ENCODE data around the gene MPRIP.
"Not testable (repeated sequence)": the region's sequence is repeated elsewhere in the genome, so short reads cannot be mapped to it uniquely, and the experiment has no call there.

MPRIP gene

GRCh38 chr17:17191961-17192381, 149.7 kb downstream of the MPRIP start:
- DNase-seq: no peak

- not testable (repeated sequence) for DNase-seq
These were observed 153.2 kb downstream of the MPRIP start for GRCh38 chr17:17195466-17195865.

- no peak for DNase-seq
These were observed 154.5 kb downstream of the MPRIP start for GRCh38 chr17:17196776-17197175.

- no peak for DNase-seq
These were observed 156.0 kb downstream of the MPRIP start for GRCh38 chr17:17198281-17198680.

- no peak for DNase-seq
These were observed 158.1 kb downstream of the MPRIP start for GRCh38 chr17:17200311-17200710.

DNA sequence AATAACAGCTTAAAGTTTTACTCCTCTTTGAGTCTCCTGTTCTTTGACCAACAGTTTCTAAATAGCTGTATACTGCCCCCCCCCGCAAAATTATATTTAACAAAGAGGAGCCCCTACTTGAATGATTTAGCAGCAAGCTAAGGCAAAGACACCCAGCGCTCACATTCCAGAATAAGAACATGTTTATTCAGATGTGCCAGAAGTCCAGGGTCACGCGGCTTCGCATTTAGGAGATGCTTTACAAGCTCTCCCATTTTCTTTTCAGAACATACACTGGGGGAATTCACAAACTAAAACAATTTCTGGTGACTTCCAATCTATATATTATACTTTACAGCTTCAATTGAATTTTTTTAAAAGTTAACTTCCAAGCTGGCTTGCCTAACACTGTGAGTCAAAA, 158.6 kb downstream of the MPRIP start:
- DNase-seq: no peak

- DNase-seq: no peak
These were observed 159.0 kb downstream of the MPRIP start for GRCh38 chr17:17201271-17201670.

GRCh38 chr17:17201907-17202306, 159.7 kb downstream of the MPRIP start:
- DNase-seq: no peak

DNA sequence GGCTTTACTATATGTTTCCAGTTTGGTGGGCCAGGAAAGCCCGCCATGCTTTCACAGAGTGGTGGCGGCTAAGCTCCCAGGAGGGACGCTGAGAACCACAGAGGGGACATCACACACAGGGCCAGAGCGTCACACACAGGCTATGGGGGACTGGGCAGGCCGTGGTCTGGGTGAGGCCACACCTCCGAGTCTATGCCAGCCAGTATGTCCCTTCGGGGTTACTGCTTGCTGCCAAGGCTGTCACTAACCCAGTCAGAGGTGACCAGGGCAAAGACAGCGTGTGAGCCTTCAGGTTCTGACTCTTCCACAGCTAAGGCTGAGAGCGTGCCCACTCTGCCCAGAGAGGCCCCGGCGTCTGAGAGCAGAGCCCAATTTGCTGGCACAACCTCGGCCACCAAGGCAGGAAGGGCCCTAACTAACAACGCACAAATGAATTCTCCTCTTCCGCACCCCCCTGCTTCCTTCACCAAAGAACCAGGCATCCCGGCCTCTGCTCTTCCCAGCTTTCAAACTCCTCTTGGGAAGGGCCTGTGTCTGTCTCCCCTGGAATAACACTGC, 161.0 kb downstream of the MPRIP start:
- DNase-seq: no peak

DNA sequence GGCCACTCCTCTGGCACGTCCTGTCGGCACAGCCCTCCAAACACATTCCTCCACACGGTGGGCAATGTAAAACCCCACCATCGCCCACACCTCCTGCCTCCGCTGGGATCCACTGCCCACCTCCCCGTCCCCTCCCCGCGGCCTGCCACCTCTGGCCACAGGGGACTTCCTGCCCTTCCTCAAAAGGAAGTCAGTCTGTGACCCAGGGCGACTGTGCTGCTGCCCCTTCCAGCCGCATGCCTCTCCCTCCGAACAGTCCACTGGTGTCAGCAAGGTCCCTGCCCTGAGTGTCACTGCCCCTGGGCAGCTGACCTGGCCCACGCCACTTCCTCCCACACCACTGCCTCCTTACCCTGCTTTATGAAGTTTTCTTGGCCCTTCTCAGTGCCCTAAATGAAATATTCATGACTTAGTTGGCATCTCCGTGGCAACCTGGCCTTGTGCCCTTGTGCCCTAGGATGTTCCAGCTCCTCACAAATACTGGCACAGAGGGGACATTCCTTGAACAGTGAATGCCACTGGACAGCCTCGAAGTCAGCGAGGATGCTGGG, 161.9 kb downstream of the MPRIP start:
- no peak for DNase-seq

GRCh38 chr17:17204635-17205231, 162.5 kb downstream of the MPRIP start:
- DNase-seq: no peak

DNA sequence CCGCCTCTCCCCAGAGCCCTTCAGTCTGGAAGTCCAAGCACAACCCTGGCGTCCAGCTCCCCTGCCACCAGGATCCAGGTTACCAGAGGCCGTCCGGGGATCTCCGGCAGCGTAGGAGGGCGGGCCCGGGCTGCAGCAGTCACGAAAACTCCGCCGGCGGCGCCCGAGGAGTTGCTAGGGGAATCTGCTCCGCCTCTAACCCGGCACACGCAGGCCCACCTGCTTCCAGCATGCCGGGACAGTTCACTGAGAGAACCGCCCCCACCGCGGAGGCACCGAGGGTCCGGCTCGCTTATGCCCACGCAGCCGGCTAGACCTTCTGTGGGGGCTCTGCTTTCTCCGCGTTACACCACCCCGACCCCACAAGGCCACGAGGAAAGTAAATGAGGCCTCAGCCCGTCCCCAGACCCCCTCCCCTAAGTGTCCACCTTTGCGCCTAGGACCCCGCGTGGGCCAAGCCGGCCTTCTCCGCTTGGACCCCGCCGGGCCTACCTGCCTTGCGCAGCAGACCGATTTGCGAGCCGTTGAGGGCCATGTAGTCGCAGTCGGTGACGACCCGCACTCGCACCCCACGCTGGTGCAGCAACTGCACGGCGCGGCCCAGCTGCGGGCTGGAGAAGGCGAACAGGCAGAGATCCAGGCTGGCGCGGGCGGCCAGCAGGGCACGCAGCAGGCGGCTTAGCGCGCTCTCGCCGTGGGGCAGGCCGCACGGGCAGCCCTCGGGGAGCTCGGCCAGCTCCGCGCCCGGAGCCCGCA, 163.3 kb downstream of the MPRIP start:
- DNase-seq: peak; percentile 0 to 11

DNA sequence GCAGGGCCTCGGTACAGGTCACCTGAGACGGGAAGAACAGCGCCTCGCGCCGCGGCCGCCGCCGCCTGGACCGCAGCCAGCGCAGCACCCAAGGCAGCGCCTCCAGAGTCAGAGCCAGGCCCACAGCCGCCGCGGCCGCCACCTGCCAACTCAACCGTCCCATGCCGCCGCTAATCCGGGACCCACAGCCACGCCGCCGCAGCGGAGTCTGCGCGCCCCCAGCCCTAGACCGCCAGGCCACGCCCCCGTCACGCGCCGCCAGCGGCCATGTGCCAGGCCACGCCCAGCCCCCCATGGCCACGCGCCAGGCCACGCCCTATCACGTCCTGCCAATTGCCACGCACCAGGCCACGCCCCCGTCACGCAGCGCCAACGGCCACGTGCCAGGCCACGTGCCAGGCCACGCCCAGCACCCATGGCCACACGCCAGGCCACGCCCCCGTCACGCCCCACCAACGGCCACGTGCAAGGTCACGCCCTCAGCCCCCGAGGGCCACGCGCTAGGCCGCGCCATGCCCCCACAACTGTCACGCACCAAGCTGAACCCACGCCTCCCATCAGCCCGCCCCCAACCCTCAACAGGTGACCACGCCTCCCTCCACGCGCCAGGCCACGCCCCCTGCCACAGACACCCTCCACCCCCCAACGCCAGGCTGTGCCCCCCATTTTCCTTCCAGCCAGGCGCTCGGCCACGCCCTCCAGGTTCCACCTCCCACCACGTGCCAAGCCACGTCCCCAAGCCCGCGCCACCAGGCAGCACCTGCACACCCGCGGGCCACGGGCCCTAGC, 164.1 kb downstream of the MPRIP start, which contains the start of gene PLD6:
TSS of gene PLD6 (minus strand) at position 210 of the 789 bp plus-strand sequence. CDS start at position 163, 47 bp downstream.
- peak; percentile 3 to 33 for DNase-seq

DNA sequence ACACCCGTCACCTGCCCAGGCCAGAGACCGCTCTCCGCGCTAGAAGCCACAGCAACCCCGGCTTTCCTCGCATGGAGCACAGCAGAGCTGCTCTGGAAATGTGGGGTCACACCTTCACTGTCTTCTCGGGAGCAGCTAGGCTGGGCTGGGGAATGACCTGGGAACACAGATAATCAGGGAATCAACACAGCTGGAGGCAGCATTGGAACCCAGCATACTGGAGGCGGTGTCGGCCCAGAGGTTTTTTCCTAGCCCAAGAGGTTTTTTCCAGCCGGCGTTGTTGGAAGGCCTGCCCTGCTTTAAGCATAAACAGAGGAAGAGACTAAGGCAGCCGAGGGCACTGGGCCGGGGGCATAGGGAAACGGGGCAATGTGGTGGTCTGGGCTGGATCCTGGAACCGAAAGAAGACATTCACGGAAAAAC, 164.7 kb downstream of the MPRIP start:
- DNase-seq: no peak

- DNase-seq: no peak
These were observed 165.7 kb downstream of the MPRIP start for GRCh38 chr17:17207998-17208397.

DNA sequence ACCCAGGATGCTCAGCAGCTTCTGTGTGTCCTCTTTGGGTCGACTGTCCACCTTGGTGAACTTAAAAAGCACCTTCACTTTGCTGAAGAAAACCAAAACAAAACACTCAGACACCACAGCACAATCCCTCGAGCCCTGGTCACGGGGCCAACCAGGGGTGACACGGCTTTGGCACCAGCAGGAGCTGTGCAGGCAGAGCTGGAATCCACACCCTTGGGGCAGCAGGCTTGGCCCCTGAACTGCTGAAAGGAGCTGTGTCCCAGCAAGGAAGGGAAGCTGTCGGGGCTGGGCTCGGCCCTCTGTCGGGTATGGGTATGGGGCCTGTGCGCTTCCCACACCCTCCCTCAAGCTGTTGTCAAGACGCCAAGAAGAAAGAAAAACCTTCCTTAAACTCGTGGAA, 171.5 kb downstream of the MPRIP start:
- DNase-seq: no peak

- no peak for DNase-seq
These were observed 172.6 kb downstream of the MPRIP start for GRCh38 chr17:17214646-17215436.

- DNase-seq: no peak
These were observed 173.3 kb downstream of the MPRIP start for GRCh38 chr17:17215575-17215974.

GRCh38 chr17:17216236-17216635, 174.0 kb downstream of the MPRIP start:
- no peak for DNase-seq

GRCh38 chr17:17216776-17217175, 174.5 kb downstream of the MPRIP start:
- no peak for DNase-seq

- DNase-seq: no peak
These were observed 175.7 kb downstream of the MPRIP start for GRCh38 chr17:17217995-17218394.

DNA sequence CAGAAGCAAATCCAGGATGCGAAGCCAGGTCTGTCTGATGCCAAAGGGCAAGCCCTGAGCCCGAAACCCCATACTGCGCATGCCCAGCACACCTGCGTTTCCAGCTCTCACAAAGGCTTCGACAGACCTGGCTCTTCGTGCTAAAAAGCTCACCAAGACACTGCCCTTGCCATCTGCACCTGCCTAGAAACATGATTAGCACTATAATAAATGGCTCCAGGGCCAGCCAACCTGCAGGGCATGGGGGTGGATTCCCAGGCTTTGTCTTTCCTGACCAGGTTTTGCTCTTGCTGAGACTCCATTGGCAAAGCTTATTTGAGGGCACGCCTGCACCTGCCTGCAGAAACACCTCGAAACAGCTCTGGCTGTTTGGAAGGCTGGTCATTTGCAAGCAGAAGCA, 178.3 kb downstream of the MPRIP start:
- no peak for DNase-seq
